Hematopoietic multipotent progenitor cell treated with erythropoietin and hydrocortisone succinate and interleukin-3 and kit ligand, for 17 days (in vitro differentiated cells): ENCODE measurements around the gene ZKSCAN3.
"Not testable (repeated sequence)": the region's sequence is repeated elsewhere in the genome, so short reads cannot be mapped to it uniquely, and the experiment has no call there.

Experiments
- DNase-seq: peaks from one replicate; pipeline ENCODE4 v3.0.0-alpha.2; 2015; ENCODE audit warnings: low spot score

Gene ZKSCAN3

GRCh38 chr6:28373925-28374324, 24.2 kb downstream of the ZKSCAN3 start:
- no peak for DNase-seq

- no peak for DNase-seq
Observed at GRCh38 chr6:28377879-28378278, 28.1 kb downstream of the ZKSCAN3 start.

GRCh38 chr6:28378644-28379043, 28.9 kb downstream of the ZKSCAN3 start:
- DNase-seq = no peak

- DNase-seq = no peak
Observed at GRCh38 chr6:28380381-28380780, 30.6 kb downstream of the ZKSCAN3 start.

- DNase-seq = peak; percentile 63
Observed at GRCh38 chr6:28383235-28384142, 33.7 kb downstream of the ZKSCAN3 start.

GRCh38 chr6:28384143-28384533, 34.4 kb downstream of the ZKSCAN3 start:
- DNase-seq = no peak

- DNase-seq = no peak
Observed at GRCh38 chr6:28390688-28391087, 40.9 kb downstream of the ZKSCAN3 start.

GRCh38 chr6:28393912-28394662, 44.3 kb downstream of the ZKSCAN3 start:
- DNase-seq = no peak

GRCh38 chr6:28395918-28396317, 46.2 kb downstream of the ZKSCAN3 start:
- DNase-seq = no peak

GRCh38 chr6:28399350-28400121, 49.8 kb downstream of the ZKSCAN3 start, which contains the start of gene ZSCAN12:
TSS of gene ZSCAN12 (minus strand) at chr6:28399747. CDS start at chr6:28398405, 1,342 bp downstream.
- DNase-seq = peak; percentile 58

GRCh38 chr6:28400122-28400451, 50.3 kb downstream of the ZKSCAN3 start:
- DNase-seq = no peak

- no peak for DNase-seq
Observed at GRCh38 chr6:28401172-28401571, 51.4 kb downstream of the ZKSCAN3 start.

- DNase-seq = no peak
Observed at GRCh38 chr6:28402197-28402596, 52.5 kb downstream of the ZKSCAN3 start.

- not testable (repeated sequence) for DNase-seq
Observed at GRCh38 chr6:28403923-28404322, 54.2 kb downstream of the ZKSCAN3 start.

- DNase-seq = no peak
Observed at GRCh38 chr6:28407401-28407800, 57.7 kb downstream of the ZKSCAN3 start.

GRCh38 chr6:28408076-28408802, 58.5 kb downstream of the ZKSCAN3 start:
- DNase-seq = no peak

GRCh38 chr6:28410767-28411166, 61.0 kb downstream of the ZKSCAN3 start:
- DNase-seq = no peak

- no peak for DNase-seq
Observed at GRCh38 chr6:28413681-28414080, 63.9 kb downstream of the ZKSCAN3 start.
